CD14-positive monocyte (primary cell): ENCODE results near the gene SLCO2A1. TPM values are rescaled to one million over a fixed set of nuclear protein-coding genes. Genes with fewer than 3 reads are reported as not detected.

Experiments used
- DNase-seq, 3 donors: peaks; one replicate each; pipeline ENCODE4 v3.0.0-alpha.2; 2011 to 2022
- H2AFZ ChIP-seq: 2 replicates; pipeline ENCODE4 v1.6.0; 2012; ENCODE audit warnings: mild to moderate bottlenecking, low read depth, low read length, inconsistent platforms; ENCODE audit not compliant: insufficient read depth, poor library complexity, severe bottlenecking
- H3K27ac ChIP-seq, 2 donors: 1 replicate in 1 of 2; 2 replicates in 1 of 2; pipeline ENCODE4 v1.5.1; 2012 to 2013; ENCODE audit warnings: low read length in 2 of 2, control low read depth in 1 of 2, inconsistent platforms in 1 of 2, low read depth in 1 of 2, mild to moderate bottlenecking in 1 of 2
- H3K27me3 ChIP-seq, 2 donors: one replicate each; pipeline versions ENCODE4 v1.6.0 to v1.6.1; 2011 to 2013; ENCODE audit warnings: low read length in 2 of 2; ENCODE audit not compliant: control insufficient read depth in 2 of 2, insufficient read depth in 2 of 2
- H3K36me3 ChIP-seq, 2 donors: replicated peaks in 1 of 2; 1 replicate in 1 of 2; 2 replicates in 1 of 2; pipeline versions ENCODE4 v1.5.1 to v1.6.1; 2012 to 2013; ENCODE audit warnings: low read length in 2 of 2, control low read depth in 1 of 2, inconsistent platforms in 1 of 2, mild to moderate bottlenecking in 1 of 2; ENCODE audit not compliant: insufficient read depth in 2 of 2, control insufficient read depth in 1 of 2
- H3K4me1 ChIP-seq, 2 donors: 1 replicate in 1 of 2; 2 replicates in 1 of 2; pipeline versions ENCODE4 v1.5.1 to v1.6.1; 2012 to 2013; ENCODE audit warnings: low read length in 2 of 2, control low read depth in 1 of 2, inconsistent platforms in 1 of 2, mild to moderate bottlenecking in 1 of 2, moderate library complexity in 1 of 2; ENCODE audit not compliant: insufficient read depth in 2 of 2, control insufficient read depth in 1 of 2
- H3K4me2 ChIP-seq: replicated peaks from 2 replicates; pipeline ENCODE3; 2012; ENCODE audit warnings: low read length, moderate library complexity, mild to moderate bottlenecking; ENCODE audit not compliant: poor library complexity, severe bottlenecking; ENCODE audit errors: extremely low read depth
- H3K4me3 ChIP-seq, 3 experiments: fragments of 200-600 bp in 1 of 3; sonication (generic) in 1 of 3; replicated peaks in 1 of 3; 1 replicate in 2 of 3; 2 replicates in 1 of 3; pipeline ENCODE4 v1.5.1; 2011 to 2013; ENCODE audit warnings: low read length in 3 of 3, mild to moderate bottlenecking in 3 of 3, control low read depth in 2 of 3, low read depth in 2 of 3, inconsistent platforms in 1 of 3, moderate library complexity in 1 of 3
- H3K79me2 ChIP-seq: 2 replicates; pipeline ENCODE4 v1.6.0; 2012; ENCODE audit warnings: mild to moderate bottlenecking, control low read depth, inconsistent platforms, low read length, moderate library complexity; ENCODE audit not compliant: insufficient read depth
- H3K9ac ChIP-seq: 2 replicates; pipeline ENCODE4 v1.6.0; 2017; ENCODE audit warnings: low read length, mild to moderate bottlenecking; ENCODE audit not compliant: insufficient read depth, poor library complexity, severe bottlenecking
- H3K9me3 ChIP-seq, 2 donors: replicated peaks in 1 of 2; 1 replicate in 1 of 2; 2 replicates in 1 of 2; pipeline versions ENCODE4 v1.5.1 to v1.6.1; 2012 to 2013; ENCODE audit warnings: low read length in 2 of 2, control low read depth in 1 of 2; ENCODE audit not compliant: control insufficient read depth in 1 of 2, insufficient read depth in 1 of 2
- H4K20me1 ChIP-seq: 2 replicates; pipeline ENCODE4 v1.6.0; 2012; ENCODE audit warnings: mild to moderate bottlenecking, low read length, control low read depth, moderate library complexity; ENCODE audit not compliant: insufficient read depth
- H3K27ac Mint-ChIP-seq, 7 donors: one replicate each; pipeline ENCODE4 v1.8.0; 2020; ENCODE audit warnings: mild to moderate bottlenecking in 7 of 7, mixed read lengths in 7 of 7, moderate library complexity in 6 of 7, inconsistent platforms in 2 of 7
- H3K27me3 Mint-ChIP-seq, 3 donors: one replicate each; pipeline ENCODE4 v1.8.0; 2021 to 2022; ENCODE audit warnings: low read depth in 3 of 3, mild to moderate bottlenecking in 3 of 3, mixed read lengths in 3 of 3, moderate library complexity in 3 of 3, inconsistent platforms in 1 of 3
- H3K36me3 Mint-ChIP-seq, 2 donors: one replicate each; pipeline ENCODE4 v1.8.0; 2020; ENCODE audit warnings: mixed read lengths in 2 of 2, inconsistent platforms in 1 of 2, mild to moderate bottlenecking in 1 of 2
- H3K4me1 Mint-ChIP-seq: one replicate; pipeline ENCODE4 v1.8.0; 2020; ENCODE audit warnings: mild to moderate bottlenecking, mixed read lengths
- H3K4me3 Mint-ChIP-seq, 2 donors: one replicate each; pipeline ENCODE4 v1.8.0; 2020; ENCODE audit warnings: mild to moderate bottlenecking in 2 of 2, mixed read lengths in 2 of 2, moderate library complexity in 1 of 2
- H3K9me3 Mint-ChIP-seq, 7 donors: one replicate each; pipeline ENCODE4 v1.8.0; 2020 to 2022; ENCODE audit warnings: mixed read lengths in 7 of 7, mild to moderate bottlenecking in 6 of 7, moderate library complexity in 6 of 7, inconsistent platforms in 2 of 7
- CTCF ChIP-seq: fragments of 200-600 bp; IDR thresholded peaks from one replicate; pipeline ENCODE4 v1.8.0; 2022; ENCODE audit warnings: antibody characterized with exemption, mild to moderate bottlenecking
- WGBS: methylation state at CpG from one replicate; pipeline ENCODE4 v1.1.5; 2013; ENCODE audit warnings: missing lambda C conversion rate; ENCODE audit not compliant: insufficient coverage; 5-methylcytosine and 5-hydroxymethylcytosine counted together
- intact Hi-C, 2 donors: fragments of 100-400 bp; cut with micrococcal nuclease; formaldehyde crosslinking; loops; one replicate each; pipeline versions ENCODE4 v1.15.0 to v1.15.1; 2023
- polyA plus RNA-seq, 3 donors: library from polyadenylated mRNA; depleted of rRNA in 1 of 3; unstranded in 2 of 3; stranded (reverse) in 1 of 3; fragments of 300-500 nt in 2 of 3; fragments of >200 nt in 1 of 3; fragmentation: Illumina TruSeq in 2 of 3; gene quantifications; 1 replicate in 2 of 3; 2 replicates in 1 of 3; pipeline ENCODE4 v1.2.3, GENCODE V29; 2012 to 2021

SLCO2A1 gene
- polyA plus RNA-seq, 3 donors = 0.12 TPM; not detected in 2

- Histone ChIP-seq H3K36me3 (no peaks in the 10 kb centered on the region), H3K4me2 (no peak overlapping the region), H3K79me2 (no peaks in the 10 kb centered on the region), H3K27me3 (no peaks in the 10 kb centered on the region), H3K9me3 (no peaks in the 10 kb centered on the region), H3K4me3 (no peak overlapping the region), H2AFZ (no peak overlapping the region), H3K4me1 (no peaks in the 10 kb centered on the region), H3K9ac (no peak overlapping the region), H4K20me1 (no peaks in the 10 kb centered on the region), H3K27ac (no peak overlapping the region)
- TF ChIP-seq CTCF = no peak
- intact Hi-C loops = no loop called here
- 83% methylated on average over 4 of the region's 4 CpGs for WGBS
- Mint-ChIP-seq H3K9me3 (peaks cover 0 to 5% (median 0%) of the 10 kb centered on the region in 7 donors), H3K4me1 (no peaks in the 10 kb centered on the region), H3K4me3 (no peak overlapping the region), H3K36me3 (no peaks in the 10 kb centered on the region), H3K27ac (no peak overlapping the region), H3K27me3 (peaks cover 1 to 6% (median 3%) of the 10 kb centered on the region in 3 donors)
- no peak for DNase-seq
Observed at GRCh38 chr3:133887074-133887802, 142.5 kb downstream of the SLCO2A1 start.

- no peaks in the 10 kb centered on the region for H3K27me3 ChIP-seq
- H3K9ac ChIP-seq = no peak overlapping the region
- TF ChIP-seq CTCF = no peak
- H3K4me1 ChIP-seq = no peaks in the 10 kb centered on the region
- Mint-ChIP-seq H3K27me3 (peaks cover 1 to 6% (median 3%) of the 10 kb centered on the region in 3 donors), H3K27ac (no peak overlapping the region), H3K4me3 (no peak overlapping the region), H3K4me1 (no peaks in the 10 kb centered on the region), H3K36me3 (no peaks in the 10 kb centered on the region), H3K9me3 (peaks cover 0 to 8% (median 3%) of the 10 kb centered on the region in 7 donors)
- H3K4me3 ChIP-seq = no peak overlapping the region
- DNase-seq = no peak
- no peaks in the 10 kb centered on the region for H4K20me1 ChIP-seq
- no peak overlapping the region for H2AFZ ChIP-seq
- no peaks in the 10 kb centered on the region for H3K36me3 ChIP-seq
- no peaks in the 10 kb centered on the region for H3K79me2 ChIP-seq
- no peak overlapping the region for H3K4me2 ChIP-seq
- WGBS = 90% methylated on average over 2 of the region's 7 CpGs
- H3K27ac ChIP-seq = no peak overlapping the region
- intact Hi-C loops = no loop called here
- H3K9me3 ChIP-seq = no peaks in the 10 kb centered on the region
Observed at GRCh38 chr3:133886031-133886722, 143.5 kb downstream of the SLCO2A1 start.
